K562 (cell line): Measurements from ENCODE around the gene TRPV5. TPM values are rescaled to one million over a fixed set of nuclear protein-coding genes. Genes with fewer than 3 reads are reported as not detected.

Experiments
- ATAC-seq: fragments of 200-7000 bp; cut with Tn5 transposase; 3 replicates; pipeline ENCODE4 v1.9.1; 2020; ENCODE audit warnings: moderate library complexity
- BruUV-seq: library from RNA; stranded (reverse); fragments of 400-500 nt; replicated peaks from 2 replicates; lab custom pipeline; 2021; lab: Mats Ljungman, UMichigan
- CTCF ChIA-PET: fragments of 300-600 bp; formaldehyde crosslinking; extraction: SDS; loops from one replicate; lab custom pipeline; 2021; ENCODE audit warnings: low intra/inter-chr PET ratio; lab: Yijun Ruan, JAX
- POLR2A ChIA-PET: fragments of 300-600, 350-650 bp; sonication (Branson Sonifier 250); formaldehyde crosslinking; extraction: SDS; loops from one replicate; lab custom pipeline; 2021; ENCODE audit warnings: antibody characterized with exemption, inconsistent platforms; lab: Yijun Ruan, JAX
- DNase-seq, 4 experiments: peaks; one replicate each; pipeline versions ENCODE4 v3.0.0 to v3.0.0-alpha.2; 2011 to 2018; ENCODE audit warnings: low spot score in 3 of 4, mixed read lengths in 3 of 4; ENCODE audit errors: extremely low read depth in 1 of 4
- FAIRE-seq: peaks from 2 replicates; lab custom pipeline; 2011; peaks lifted over from hg19 to GRCh38; lab: Jason Lieb, UNC
- H2AFZ ChIP-seq: 2 replicates; pipeline ENCODE4 v1.6.0; 2011; ENCODE audit warnings: low read depth, low read length, control low read depth, inconsistent platforms
- H3K27ac ChIP-seq: fragments of 200-600 bp; 3 replicates; pipeline ENCODE4 v1.8.0; 2011; ENCODE audit warnings: low read depth, mild to moderate bottlenecking, control low read depth, inconsistent platforms, low read length, moderate library complexity, mixed read lengths; ENCODE audit errors: extremely low read depth
- H3K27me3 ChIP-seq, 2 experiments: fragments of 300-600 bp in 1 of 2; 2 replicates in 1 of 2; 3 replicates in 1 of 2; pipeline versions ENCODE4 v1.6.0 to v1.8.0; 2011; ENCODE audit warnings: inconsistent platforms in 2 of 2, low read length in 2 of 2, mild to moderate bottlenecking in 1 of 2, mixed read lengths in 1 of 2, moderate library complexity in 1 of 2; ENCODE audit not compliant: control insufficient read depth in 2 of 2, insufficient read depth in 2 of 2
- H3K36me3 ChIP-seq: fragments of 300-600 bp; 3 replicates; pipeline ENCODE4 v1.8.0; 2011; ENCODE audit warnings: mild to moderate bottlenecking, low read length, inconsistent platforms; ENCODE audit not compliant: control insufficient read depth, insufficient read depth
- H3K4me1 ChIP-seq, 2 experiments: fragments of 200-600 bp in 1 of 2; replicated peaks in 1 of 2; 2 replicates in 1 of 2; 3 replicates in 1 of 2; pipeline versions ENCODE4 v1.5.1 to v1.8.0; 2011; ENCODE audit warnings: inconsistent platforms in 2 of 2, low read length in 2 of 2, mild to moderate bottlenecking in 1 of 2, mixed read lengths in 1 of 2, moderate library complexity in 1 of 2; ENCODE audit not compliant: control insufficient read depth in 2 of 2, insufficient read depth in 2 of 2
- H3K4me2 ChIP-seq: 2 replicates; pipeline ENCODE4 v1.6.1; 2011; ENCODE audit warnings: low read length, control low read depth, inconsistent platforms, mixed read lengths; ENCODE audit not compliant: insufficient read depth
- H3K4me3 ChIP-seq: fragments of 200-600 bp; sonication (generic), shearing (Covaris generic); 2 replicates; pipeline ENCODE4 v1.5.1; 2016; ENCODE audit warnings: control low read depth, inconsistent platforms
- H3K79me2 ChIP-seq: fragments of 200-600 bp; 3 replicates; pipeline ENCODE4 v1.8.0; 2011; ENCODE audit warnings: low read length, inconsistent platforms; ENCODE audit not compliant: control insufficient read depth, insufficient read depth
- H3K9ac ChIP-seq, 2 experiments: 2 replicates each; pipeline versions ENCODE4 v1.6.0 to v1.6.1; 2011; ENCODE audit warnings: low read depth in 2 of 2, low read length in 2 of 2, control low read depth in 1 of 2, inconsistent platforms in 1 of 2, mild to moderate bottlenecking in 1 of 2, mixed read lengths in 1 of 2; ENCODE audit not compliant: insufficient read depth in 1 of 2
- H3K9me1 ChIP-seq: one replicate; pipeline ENCODE4 v1.6.0; 2011; ENCODE audit warnings: inconsistent platforms, mild to moderate bottlenecking, low read length, moderate library complexity; ENCODE audit not compliant: control insufficient read depth, insufficient read depth
- H3K9me3 ChIP-seq: replicated peaks from 2 replicates; pipeline ENCODE4 v1.5.1; 2011; ENCODE audit warnings: low read depth, low read length, inconsistent platforms; ENCODE audit not compliant: control insufficient read depth, insufficient read depth
- H4K20me1 ChIP-seq: replicated peaks from 2 replicates; pipeline ENCODE4 v1.6.1; 2011; ENCODE audit warnings: low read length, inconsistent platforms, mixed read lengths; ENCODE audit not compliant: control insufficient read depth, insufficient read depth
- BMI1 ChIP-seq: fragments of 150-350 bp; IDR thresholded peaks from 2 replicates; pipeline ENCODE4 v1.6.1; 2014; ENCODE audit warnings: low read length
- CC2D1A ChIP-seq: fragments of 450-650 bp; IDR thresholded peaks from 2 replicates; pipeline ENCODE4 v1.6.1; 2017; ENCODE audit warnings: mild to moderate bottlenecking
- CEBPB ChIP-seq: fragments of 450-650 bp; IDR thresholded peaks from 2 replicates; pipeline ENCODE4 v1.6.1; 2016; ENCODE audit warnings: missing genetic modification characterization, missing compliant biosample characterization
- HIVEP1 ChIP-seq: fragments of 250-450 bp; sonication (Bioruptor Pico); IDR thresholded peaks from 2 replicates; pipeline ENCODE4 v1.4.0; 2020; ENCODE audit warnings: mild to moderate bottlenecking
- IFI16 ChIP-seq: fragments of 250-450 bp; sonication (Bioruptor Pico); IDR thresholded peaks from 2 replicates; pipeline ENCODE4 v2.1.2; 2022; ENCODE audit warnings: mild to moderate bottlenecking, inconsistent platforms
- JUNB ChIP-seq: fragments of 450-650 bp; formaldehyde crosslinking; conservative IDR thresholded peaks from 2 replicates; pipeline ENCODE4 v1.4.0; 2020; ENCODE audit warnings: mild to moderate bottlenecking
- KAT7 ChIP-seq: sonication (generic); formaldehyde crosslinking; IDR thresholded peaks from 2 replicates; pipeline ENCODE4 v1.8.0; 2022; ENCODE audit warnings: missing genetic modification reagents, mild to moderate bottlenecking, borderline replicate concordance
- KLF10 ChIP-seq: fragments of 250-450 bp; sonication (Bioruptor Pico); IDR thresholded peaks from 2 replicates; pipeline ENCODE4 v1.6.1; 2021; ENCODE audit warnings: matching md5 sums
- MCM3 ChIP-seq: fragments of 450-650 bp; IDR thresholded peaks from 2 replicates; pipeline ENCODE4 v1.6.1; 2016
- PCBP1 ChIP-seq: fragments of 200-400 bp; formaldehyde crosslinking; IDR thresholded peaks from 2 replicates; pipeline ENCODE4 v1.6.1; 2018; ENCODE audit warnings: mild to moderate bottlenecking, low read depth, low read length; ENCODE audit not compliant: poor library complexity, severe bottlenecking
- POLR3G ChIP-seq: IDR thresholded peaks from 2 replicates; pipeline ENCODE4 v1.6.1; 2011; ENCODE audit not compliant: insufficient read length, insufficient replicate concordance; ENCODE audit errors: extremely low read depth
- RBBP5 ChIP-seq: fragments of 200-600 bp; sonication (generic); IDR thresholded peaks from 2 replicates; pipeline ENCODE4 v1.6.1; 2012; ENCODE audit warnings: borderline replicate concordance, mild to moderate bottlenecking, low read length, control low read depth, inconsistent platforms; ENCODE audit not compliant: insufficient read depth, poor library complexity, severe bottlenecking
- SRSF1 ChIP-seq: fragments of 200-400 bp; formaldehyde crosslinking; IDR thresholded peaks from 2 replicates; pipeline ENCODE4 v1.6.1; 2017; ENCODE audit warnings: mild to moderate bottlenecking, low read depth, low read length, moderate library complexity
- ZC3H4 ChIP-seq: sonication (generic); formaldehyde crosslinking; IDR thresholded peaks from 2 replicates; pipeline ENCODE4 v1.9.0; 2021; ENCODE audit warnings: missing genetic modification reagents, borderline replicate concordance
- ZNF830 ChIP-seq: fragments of 250-450 bp; sonication (Bioruptor Pico); IDR thresholded peaks from 2 replicates; pipeline ENCODE4 v1.5.0; 2021; ENCODE audit warnings: mild to moderate bottlenecking
- ZSCAN29 ChIP-seq: fragments of 450-650 bp; IDR thresholded peaks from 2 replicates; pipeline ENCODE4 v1.6.1; 2017
- WGBS: fragments of 100-300 bp; shearing (Covaris generic); methylation state at CpG from one replicate; pipeline ENCODE4 v1.1.6; 2016; ENCODE audit warnings: low coverage, mixed read lengths; ENCODE audit not compliant: insufficient coverage; ENCODE audit errors: missing lambda C conversion rate; 5-methylcytosine and 5-hydroxymethylcytosine counted together
- in situ Hi-C: fragments of 300-500 bp; cut with MboI; formaldehyde crosslinking; loops from 4 replicates; pipeline ENCODE4 v1.15.0; 2018; ENCODE audit warnings: inconsistent platforms, mixed read lengths
- intact Hi-C: fragments of 100-400 bp; cut with micrococcal nuclease; formaldehyde crosslinking; loops from 2 replicates; pipeline ENCODE4 v1.14.2; 2022
- polyA plus RNA-seq, 8 experiments: library from polyadenylated mRNA; depleted of rRNA in 4 of 8; stranded (reverse) in 5 of 8; unstranded in 3 of 8; fragments of >200 nt; fragmentation: Nextera tagmentation in 2 of 8; fragmentation: Illumina TruSeq in 1 of 8; extraction: Ambion mirVana in 2 of 8; extraction: Trizol in 1 of 8; gene quantifications; 2 replicates each; pipeline versions ENCODE4 v1.2.1 to v1.2.3, GENCODE V29; 2011 to 2014; ENCODE audit warnings: inconsistent platforms in 1 of 8, missing spikeins in 1 of 8
- total RNA-seq, 7 experiments: library from RNA; depleted of rRNA in 6 of 7; stranded (reverse); fragments of >200 nt in 6 of 7; fragmentation: Illumina TruSeq in 2 of 7; extraction: Trizol in 2 of 7; gene quantifications; 2 replicates each; pipeline versions ENCODE4 v1.2.1 to v1.2.3, GENCODE V29; 2011 to 2021; ENCODE audit warnings: low replicate concordance in 1 of 7
- TF ChIP-seq, protein P1 (sequence below): fragments of 450-650 bp; formaldehyde crosslinking; IDR thresholded peaks from 2 replicates; pipeline ENCODE4 v1.4.0; 2022; ENCODE audit warnings: mild to moderate bottlenecking, moderate library complexity
- TF ChIP-seq, protein P2 (sequence below): fragments of 450-650 bp; IDR thresholded peaks from 2 replicates; pipeline ENCODE4 v1.6.1; 2016; ENCODE audit warnings: borderline replicate concordance

TRPV5 gene
- total and polyA plus RNA-seq, 9 of the 15 experiments (the other 6 are each of a cell fraction or from before 2014, with no cell fraction given) = not detected

DNA sequence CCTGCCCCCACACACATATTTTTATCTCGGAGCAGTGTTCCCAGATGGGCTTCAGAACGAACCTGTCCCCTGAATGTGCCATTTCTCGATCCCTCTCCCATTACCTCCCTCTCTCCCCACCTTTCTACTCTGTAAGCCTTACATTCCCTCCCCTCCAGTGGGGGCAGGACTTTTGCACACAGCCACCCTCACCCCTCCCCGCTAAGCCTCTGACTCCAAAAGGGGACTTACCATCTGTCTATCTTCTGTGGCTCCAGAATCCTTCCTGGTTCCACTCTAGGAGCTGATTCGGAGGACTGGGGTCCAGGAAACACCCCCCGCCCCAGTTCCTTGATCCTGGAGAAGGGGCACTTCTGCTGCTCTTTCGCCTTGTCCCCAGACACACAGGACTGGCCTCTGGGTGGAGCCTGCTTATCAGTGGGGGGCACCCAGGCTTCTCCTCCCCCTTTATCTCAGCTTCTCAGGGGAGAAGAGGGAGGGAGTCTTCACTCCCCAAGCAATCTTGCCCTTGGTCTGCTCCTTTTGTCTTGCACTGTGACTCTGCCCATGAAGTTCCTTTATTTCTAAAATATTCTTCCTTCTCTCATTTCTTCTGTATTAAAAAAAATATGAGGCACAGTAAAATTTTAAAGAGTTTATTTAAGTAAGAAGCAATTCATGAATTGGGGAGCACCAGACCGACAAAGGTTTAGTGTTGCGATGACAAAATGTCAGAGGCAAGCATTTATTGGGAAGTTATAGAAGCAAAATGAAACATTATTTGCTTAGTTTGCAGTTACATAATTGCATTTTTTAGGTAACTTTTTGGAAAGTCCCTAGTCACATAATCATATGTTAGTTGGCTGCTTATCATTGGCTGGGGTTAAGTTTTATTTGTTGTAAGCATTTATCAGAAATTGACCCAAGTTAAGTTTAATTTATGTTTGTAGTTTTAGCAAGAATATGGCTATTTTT lies 28.7 kb upstream of the TRPV5 start, which contains the start of gene KEL:
KEL (minus strand) TSS at position 391 of the 954 bp plus-strand sequence; CDS start at position 234, 157 bp downstream.
- Histone ChIP-seq H3K36me3 (peaks cover 31% of the 10 kb centered on the region), H3K9me3 (no peaks in the 10 kb centered on the region), H3K4me3 (peak within 1 kb of the TSS; percentile 56), H3K79me2 (peaks cover 25% of the 10 kb centered on the region), H3K27ac (peak within 1 kb of the TSS; percentile 74), H3K9ac (peak within 1 kb of the TSS; percentile 73 to 75), H3K4me1 (peaks cover 35 to 70% of the 10 kb centered on the region in 2 experiments), H2AFZ (peak within 1 kb of the TSS; percentile 91), H3K9me1 (no peaks in the 10 kb centered on the region), H3K4me2 (peak within 1 kb of the TSS; percentile 98), H3K27me3 (no peaks in the 10 kb centered on the region), H4K20me1 (peaks cover 15% of the 10 kb centered on the region)
- no TSS peak for BruUV-seq
- intact Hi-C loops = loop anchor here (1.0 to 2.0 kb wide), 5 partner anchors 23 to 108 kb away; partner anchors contain the start of gene LLCFC1
- ChIA-PET POLR2A (interaction anchor here (0.6 to 3.1 kb wide), 6 partner anchors 10 to 589 kb away, joined by 3 to 13 read pairs (median 4); no protein-coding TSS in a partner anchor), CTCF (interaction anchor here (3.1 kb wide), 1 partner anchor 81 kb away, joined by 15 read pairs; no protein-coding TSS in a partner anchor)
- in situ Hi-C loops = no loop called here
- DNase-seq (peak; percentile 93 to 98 (median 96)), ATAC-seq (peak; percentile 92), FAIRE-seq (peak; percentile 93)
- 4% methylated on average over 9 of the region's 9 CpGs for whole genome bisulfite sequencing
- TF ChIP-seq, protein P1, sequence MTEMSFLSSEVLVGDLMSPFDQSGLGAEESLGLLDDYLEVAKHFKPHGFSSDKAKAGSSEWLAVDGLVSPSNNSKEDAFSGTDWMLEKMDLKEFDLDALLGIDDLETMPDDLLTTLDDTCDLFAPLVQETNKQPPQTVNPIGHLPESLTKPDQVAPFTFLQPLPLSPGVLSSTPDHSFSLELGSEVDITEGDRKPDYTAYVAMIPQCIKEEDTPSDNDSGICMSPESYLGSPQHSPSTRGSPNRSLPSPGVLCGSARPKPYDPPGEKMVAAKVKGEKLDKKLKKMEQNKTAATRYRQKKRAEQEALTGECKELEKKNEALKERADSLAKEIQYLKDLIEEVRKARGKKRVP (CRISPR knock-in tag) = peak; percentile 73
- TF ChIP-seq, protein P2, sequence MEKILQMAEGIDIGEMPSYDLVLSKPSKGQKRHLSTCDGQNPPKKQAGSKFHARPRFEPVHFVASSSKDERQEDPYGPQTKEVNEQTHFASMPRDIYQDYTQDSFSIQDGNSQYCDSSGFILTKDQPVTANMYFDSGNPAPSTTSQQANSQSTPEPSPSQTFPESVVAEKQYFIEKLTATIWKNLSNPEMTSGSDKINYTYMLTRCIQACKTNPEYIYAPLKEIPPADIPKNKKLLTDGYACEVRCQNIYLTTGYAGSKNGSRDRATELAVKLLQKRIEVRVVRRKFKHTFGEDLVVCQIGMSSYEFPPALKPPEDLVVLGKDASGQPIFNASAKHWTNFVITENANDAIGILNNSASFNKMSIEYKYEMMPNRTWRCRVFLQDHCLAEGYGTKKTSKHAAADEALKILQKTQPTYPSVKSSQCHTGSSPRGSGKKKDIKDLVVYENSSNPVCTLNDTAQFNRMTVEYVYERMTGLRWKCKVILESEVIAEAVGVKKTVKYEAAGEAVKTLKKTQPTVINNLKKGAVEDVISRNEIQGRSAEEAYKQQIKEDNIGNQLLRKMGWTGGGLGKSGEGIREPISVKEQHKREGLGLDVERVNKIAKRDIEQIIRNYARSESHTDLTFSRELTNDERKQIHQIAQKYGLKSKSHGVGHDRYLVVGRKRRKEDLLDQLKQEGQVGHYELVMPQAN = peak; percentile 18; the same call in 1 of the 2 replicates
- 0 out of 2 replicates have a peak, but pooled peaks have one; percentile 37 for TF ChIP-seq HIVEP1
- TF ChIP-seq PCBP1 = no peak
- no peak for TF ChIP-seq JUNB (CRISPR knock-in tag)
- TF ChIP-seq KAT7 (CRISPR knock-in tag) = 0 out of 2 replicates have a peak, but pooled peaks have one; percentile 67
- no peak for TF ChIP-seq KLF10 (CRISPR knock-in tag)
- no peak for TF ChIP-seq CEBPB (tag)
- TF ChIP-seq CC2D1A = peak; percentile 86; the same call in 1 of the 2 replicates
- TF ChIP-seq POLR3G = no peak
- TF ChIP-seq ZC3H4 (CRISPR knock-in tag) = no peak
- no peak for TF ChIP-seq IFI16 (CRISPR knock-in tag)
- TF ChIP-seq ZSCAN29 = no peak
- no peak for TF ChIP-seq SRSF1
- no peak for TF ChIP-seq ZNF830 (CRISPR knock-in tag)
- TF ChIP-seq MCM3 = no peak
- peak; percentile 40 for TF ChIP-seq RBBP5
- no peak for TF ChIP-seq BMI1
